NB4 (cell line): ENCODE data around the gene COL24A1.

Experiments used
- CTCF ChIP-seq: IDR thresholded peaks from one replicate; pipeline ENCODE4 v1.5.1; 2012; ENCODE audit warnings: low read depth, low read length
- POLR2A ChIP-seq: IDR thresholded peaks from 2 replicates; pipeline ENCODE4 v1.6.1; 2011; ENCODE audit warnings: mild to moderate bottlenecking; ENCODE audit not compliant: insufficient read length; ENCODE audit errors: extremely low read depth

- TF ChIP-seq CTCF (no peak), POLR2A (no peak)
These were observed 49.2 kb upstream of the COL24A1 start for GRCh38 chr1:86205741-86206140.
